ENCODE data around the gene SLC6A18. TPM values are rescaled to one million over a fixed set of nuclear protein-coding genes. Genes with fewer than 3 reads are reported as not detected.

The SLC6A18 gene
- total RNA-seq, 1 experiment from 2014 or later: not detected

GRCh38 chr5:1186351-1187233 lies 38.6 kb upstream of the SLC6A18 start:
- no peak for DNase-seq (ENCODE audit: low spot score)

DNA sequence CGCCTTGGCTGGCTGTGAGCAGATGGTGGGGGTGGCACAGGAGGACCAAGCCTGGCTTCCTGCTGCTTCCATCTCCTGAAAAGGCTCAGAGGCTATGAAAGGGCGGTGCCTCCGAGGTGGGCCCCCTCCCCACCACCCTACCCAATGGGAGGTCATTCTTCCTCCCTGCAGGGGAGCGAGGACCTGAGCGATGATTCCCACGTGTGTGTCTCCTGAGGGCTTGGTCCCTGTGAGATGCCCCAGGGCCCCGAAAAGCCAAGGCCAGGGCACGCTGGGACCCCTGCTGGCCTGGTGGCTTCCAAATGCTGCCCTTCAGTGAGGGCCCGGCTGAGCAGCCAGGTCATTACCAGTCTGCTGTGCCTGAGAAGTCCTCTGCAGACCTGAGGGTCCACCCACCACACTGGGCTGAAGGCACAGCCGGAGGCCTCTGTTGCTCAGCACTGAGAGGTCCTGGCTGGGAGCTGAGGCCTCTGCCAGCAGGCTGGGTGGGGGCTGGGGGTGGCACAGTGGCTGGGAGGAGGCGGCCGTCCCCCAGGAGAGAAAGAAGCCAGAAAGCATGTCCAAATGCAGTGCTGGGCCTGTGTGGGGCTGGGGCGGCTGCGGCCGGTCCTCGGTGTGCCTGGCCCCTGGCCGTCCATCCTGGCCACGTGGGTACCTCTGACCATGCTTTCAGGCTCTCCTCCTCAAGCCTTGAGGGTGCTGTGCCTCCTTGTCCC lies 37.8 kb upstream of the SLC6A18 start:
- no peak for DNase-seq (ENCODE audit: low spot score)

DNA sequence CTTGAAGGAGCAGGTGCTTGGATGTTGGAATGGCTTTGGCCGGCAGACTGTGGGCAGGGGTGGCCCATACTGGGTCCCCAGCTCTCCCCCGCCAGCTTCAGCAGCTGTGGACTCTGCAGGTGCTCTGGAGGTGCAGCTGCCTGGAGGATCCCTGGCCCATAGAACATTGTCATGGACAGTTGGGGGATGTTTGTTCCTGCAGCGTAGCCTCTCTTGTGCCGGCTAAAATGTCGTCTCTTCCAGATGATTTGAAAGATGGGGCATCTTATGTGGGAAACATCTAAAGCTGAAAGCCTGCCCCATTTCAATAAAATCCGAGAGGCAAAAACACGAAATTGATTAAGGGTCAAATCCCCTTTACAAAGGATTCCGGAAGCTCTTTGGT lies 37.2 kb upstream of the SLC6A18 start:
- no peak for DNase-seq (ENCODE audit: low spot score)

- DNase-seq (ENCODE audit: low spot score): no peak
Observed at GRCh38 chr5:1188464-1188863, 36.7 kb upstream of the SLC6A18 start.

DNA sequence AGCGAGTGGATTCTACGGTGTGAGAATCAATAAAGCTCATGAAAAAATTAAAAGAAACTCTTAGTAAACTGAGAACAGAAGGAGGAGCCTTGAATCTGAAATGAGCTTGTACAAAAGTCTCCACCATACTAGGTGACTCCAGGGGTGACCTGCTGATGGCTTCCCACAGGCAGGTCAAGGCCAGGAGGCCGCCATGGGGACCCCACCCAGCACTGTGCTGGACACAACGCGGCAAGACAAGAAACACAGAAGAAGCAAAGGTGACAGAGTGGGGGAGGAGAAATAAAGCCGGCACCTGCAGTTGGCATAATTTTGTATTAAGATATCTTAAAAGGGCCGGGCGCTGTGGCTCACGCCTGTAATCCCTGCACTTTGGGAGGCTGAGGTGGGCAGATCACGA lies 35.9 kb upstream of the SLC6A18 start:
- no peak for DNase-seq (ENCODE audit: low spot score)

GRCh38 chr5:1190278-1190677 lies 34.9 kb upstream of the SLC6A18 start:
- no peak for DNase-seq (ENCODE audit: low spot score)

- DNase-seq (ENCODE audit: low spot score): no peak
Observed at GRCh38 chr5:1190837-1191239, 34.3 kb upstream of the SLC6A18 start.

DNA sequence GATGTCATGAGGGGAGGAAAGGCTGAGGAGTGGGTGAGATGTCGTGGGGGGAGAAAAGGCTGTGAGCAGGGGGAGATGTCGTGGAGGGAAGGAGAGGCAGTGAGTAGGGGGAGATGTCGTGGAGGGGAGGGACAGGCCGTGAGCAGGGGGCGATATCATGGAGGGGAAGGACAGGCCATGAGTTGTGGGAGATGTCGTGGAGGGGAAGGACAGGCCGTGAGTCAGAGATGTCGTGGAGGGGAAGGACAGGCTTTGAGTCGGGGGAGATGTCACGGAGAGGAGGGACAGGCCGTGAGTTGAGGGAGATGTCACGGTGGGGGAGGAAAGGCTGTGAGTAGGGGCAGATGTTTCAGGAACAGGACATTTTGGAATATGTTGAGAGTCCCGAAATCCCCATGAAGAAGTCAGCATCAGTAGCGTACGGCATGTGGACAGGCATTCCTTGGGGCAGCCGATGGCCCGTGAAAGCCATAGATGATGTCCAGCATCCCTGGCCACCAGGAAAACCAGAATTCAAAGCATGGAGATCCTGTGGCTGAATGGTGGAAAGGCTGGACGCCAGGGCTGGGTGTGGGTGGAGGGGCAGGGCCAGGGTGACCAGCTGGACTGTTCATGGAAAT lies 32.1 kb upstream of the SLC6A18 start:
- no peak for DNase-seq (ENCODE audit: low spot score)

GRCh38 chr5:1193591-1193985 lies 31.6 kb upstream of the SLC6A18 start:
- DNase-seq (ENCODE audit: low spot score): no peak

DNA sequence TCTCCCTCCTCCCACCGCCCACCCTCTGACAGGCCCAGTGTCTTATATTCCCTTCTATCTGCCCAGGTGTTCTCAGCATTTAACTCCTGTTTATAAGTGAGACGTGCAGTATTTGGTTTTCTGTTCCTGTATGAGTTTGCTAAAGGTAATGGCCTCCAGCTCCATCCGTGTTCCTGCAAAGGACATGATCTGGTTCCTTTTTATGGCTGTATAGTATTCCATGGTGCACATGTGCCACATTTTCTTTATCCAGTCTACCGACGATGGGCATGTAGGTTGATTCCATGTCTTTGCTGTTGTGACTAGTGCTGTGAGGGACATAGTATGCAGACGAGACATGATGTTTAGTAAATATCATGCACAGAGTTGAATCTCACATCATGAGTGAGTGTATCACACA lies 30.8 kb upstream of the SLC6A18 start:
- no peak for DNase-seq (ENCODE audit: low spot score)

- DNase-seq (ENCODE audit: low spot score): no peak
Observed at GRCh38 chr5:1195439-1195838, 29.7 kb upstream of the SLC6A18 start.

DNA sequence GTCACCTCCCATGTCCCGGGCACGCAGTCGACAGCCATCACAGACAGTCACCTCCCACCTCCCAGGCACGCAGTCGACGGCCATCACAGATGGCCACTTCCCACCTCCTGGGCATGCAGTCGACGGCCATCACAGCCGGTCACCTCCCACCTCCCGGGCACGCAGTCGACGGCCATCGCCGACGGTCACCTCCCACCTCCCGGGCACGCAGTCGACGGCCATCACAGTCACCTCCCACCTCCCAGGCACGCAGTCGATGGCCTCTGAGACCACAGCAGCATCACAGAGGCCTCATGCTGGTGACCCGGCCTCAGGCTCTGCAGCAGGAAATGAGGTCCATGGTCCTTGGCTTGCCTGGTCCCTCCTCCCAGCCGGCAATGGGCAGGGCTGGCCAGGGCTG lies 29.3 kb upstream of the SLC6A18 start:
- no peak for DNase-seq (ENCODE audit: low spot score)

DNA sequence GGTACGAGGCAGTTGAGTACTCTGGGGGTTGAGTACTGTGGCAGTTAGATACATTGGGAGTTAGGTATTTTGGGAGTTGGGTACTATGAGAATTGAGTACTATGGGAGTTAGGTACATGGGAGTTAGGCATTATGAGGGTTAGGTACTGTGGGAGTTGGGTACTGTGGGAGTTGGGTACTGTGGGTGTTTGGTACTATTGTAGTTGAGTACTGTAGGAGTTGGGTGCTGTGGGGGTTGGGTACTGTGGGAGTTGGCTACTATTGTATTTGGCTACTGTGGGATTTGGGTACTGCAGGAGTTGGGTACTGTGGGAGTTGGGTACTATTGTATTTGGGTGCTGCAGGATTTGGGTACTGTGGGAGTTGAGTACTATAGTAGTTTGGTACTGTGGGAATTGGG lies 28.6 kb upstream of the SLC6A18 start:
- no peak for DNase-seq (ENCODE audit: low spot score)

- DNase-seq (ENCODE audit: low spot score): no peak
Observed at GRCh38 chr5:1197876-1198666, 27.1 kb upstream of the SLC6A18 start.

DNA sequence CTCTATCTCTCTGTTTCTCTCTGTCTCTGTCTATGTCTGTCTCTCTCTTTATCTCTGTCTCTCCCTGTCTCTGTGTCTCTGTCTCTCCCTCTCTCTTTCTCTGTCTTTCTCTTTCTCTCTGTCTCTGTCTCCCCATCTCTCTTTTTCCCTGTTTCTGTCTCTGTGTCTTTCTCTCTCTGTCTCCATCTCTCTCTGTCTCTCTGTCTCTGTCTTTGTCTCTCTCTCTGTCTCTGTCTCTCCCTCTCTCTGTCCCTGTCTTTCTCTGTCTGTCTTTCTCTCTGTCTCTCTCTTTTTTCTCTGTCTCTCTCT lies 25.9 kb upstream of the SLC6A18 start:
- DNase-seq (ENCODE audit: low spot score): no peak

DNA sequence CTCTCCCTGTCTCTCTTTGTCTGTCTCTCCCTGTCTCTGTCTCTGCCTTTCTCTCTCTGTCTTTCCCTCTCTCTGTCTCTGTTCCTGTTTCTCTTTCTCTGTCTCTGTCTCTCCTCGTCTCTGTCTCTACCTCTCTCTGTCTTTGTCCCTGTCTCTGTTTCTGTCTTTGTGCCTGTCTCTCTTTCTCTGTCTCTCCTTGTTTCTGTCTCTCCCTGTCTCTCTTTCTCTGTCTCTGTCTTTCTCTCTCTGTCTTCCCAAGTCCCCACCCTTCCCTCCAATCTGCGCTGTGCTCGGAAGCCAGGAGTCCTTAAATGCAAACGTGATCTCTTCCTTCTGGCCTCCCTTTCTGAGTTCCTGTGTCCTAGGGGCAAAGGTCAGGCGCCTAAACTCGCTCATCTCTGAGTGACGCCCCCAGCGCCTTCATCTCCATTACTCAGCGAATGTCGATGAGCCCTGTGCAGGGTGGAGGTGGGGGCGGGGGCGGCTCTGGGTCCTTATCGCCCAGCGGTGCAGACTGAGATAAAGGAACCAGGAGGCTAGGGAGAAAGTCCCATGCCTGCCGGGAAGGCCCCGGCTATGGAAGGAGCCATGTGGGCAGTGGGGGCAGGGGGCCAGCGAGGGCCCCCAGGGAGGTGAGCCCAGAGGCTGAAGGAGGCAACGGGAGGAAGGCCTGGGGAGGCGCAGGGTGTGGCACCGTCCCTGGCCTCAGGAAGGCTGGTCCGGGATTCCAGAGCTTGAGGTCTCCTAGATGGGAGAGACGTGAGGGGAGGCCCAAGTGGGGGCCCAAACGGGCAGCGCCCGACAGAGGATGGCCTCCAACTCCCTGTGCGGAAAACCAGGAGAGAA lies 25.3 kb upstream of the SLC6A18 start:
- no peak for DNase-seq (ENCODE audit: low spot score)

GRCh38 chr5:1200495-1201326 lies 24.5 kb upstream of the SLC6A18 start:
- DNase-seq (ENCODE audit: low spot score): no peak

GRCh38 chr5:1201327-1202025 lies 23.7 kb upstream of the SLC6A18 start, which contains the start of gene SLC6A19:
Gene SLC6A19, plus strand, starts transcription at chr5:1201595. Its CDS starts 56 bp downstream, at chr5:1201651.
- no peak for DNase-seq (ENCODE audit: low spot score)

DNA sequence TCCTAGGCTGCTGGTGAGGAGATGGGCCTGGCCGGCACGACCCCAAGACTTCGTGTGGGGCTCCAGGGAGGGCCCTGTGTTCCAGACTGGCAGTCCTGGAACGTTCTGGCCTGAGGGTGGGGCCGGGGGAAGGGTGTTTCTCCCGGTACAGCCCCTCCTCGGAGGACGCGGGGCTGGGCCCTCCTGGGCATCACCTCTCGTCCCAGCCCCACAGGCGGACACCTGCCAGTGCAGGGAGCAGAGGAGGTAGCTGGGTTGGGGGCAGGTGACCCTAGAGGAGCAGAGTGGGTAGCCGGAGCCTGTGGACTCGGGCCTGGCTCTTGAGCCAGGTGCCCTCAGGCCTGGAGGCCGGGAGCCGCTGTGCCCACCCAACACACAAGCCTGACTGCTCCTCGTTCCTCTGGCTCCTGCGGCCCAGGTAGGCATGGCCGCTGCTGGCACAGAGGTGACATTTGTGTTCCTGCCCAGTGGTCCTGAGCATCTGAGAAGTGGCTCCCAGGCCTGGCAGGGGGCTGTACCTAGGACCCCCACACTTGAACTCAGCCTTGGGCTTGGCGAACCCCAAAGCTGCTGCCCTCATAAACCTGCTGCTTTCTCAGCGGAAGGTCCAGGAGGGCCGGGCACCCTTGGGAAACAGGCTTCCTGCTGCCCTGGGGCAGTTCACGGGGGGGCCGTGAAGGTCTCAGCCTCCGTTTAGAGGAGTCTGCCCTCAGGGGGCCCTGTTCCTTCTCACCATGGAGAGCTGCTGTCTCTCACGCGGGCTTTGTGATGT lies 23.0 kb upstream of the SLC6A18 start:
- DNase-seq (ENCODE audit: low spot score): no peak

Data from HT-29 (cell line).